ENCODE results near the gene MLPH. TPM values are rescaled to one million over a fixed set of nuclear protein-coding genes. Genes with fewer than 3 reads are reported as not detected.

The MLPH gene
- total RNA-seq, 1 donor from 2014 or later, result not detected

GRCh38 chr2:237513693-237514092 is 26.6 kb downstream of the MLPH start:
- no peaks in the 10 kb centered on the region for H3K9me3 ChIP-seq (ENCODE audit: control insufficient read depth in 3 of 3, low read length in 3 of 3)
- peaks cover 19 to 44% (median 35%) of the 10 kb centered on the region in 3 donors for H3K4me1 ChIP-seq (ENCODE audit: control insufficient read depth in 3 of 3, insufficient read depth in 3 of 3, low read length in 3 of 3)
- H3K27ac ChIP-seq (ENCODE audit: low read depth, low read length), result peak overlapping the region; percentile 60
- H3K36me3 ChIP-seq (ENCODE audit: control insufficient read depth in 3 of 3, insufficient read depth in 3 of 3, low read length in 3 of 3), result no peaks in the 10 kb centered on the region
- H3K27me3 ChIP-seq (ENCODE audit: control insufficient read depth in 3 of 3, insufficient read depth in 3 of 3, low read length in 3 of 3), result no peaks in the 10 kb centered on the region
- no peak overlapping the region for H3K4me3 ChIP-seq (ENCODE audit: low read length in 3 of 3)
- H3K9ac ChIP-seq (ENCODE audit: low read depth in 1 of 3, low read length in 3 of 3), result peak overlapping the region in 1 of 3 donors; percentile 46

- Histone ChIP-seq H3K4me3 (ENCODE audit: low read length in 3 of 3) (peak overlapping the region in 1 of 3 donors; percentile 29), H3K27ac (ENCODE audit: low read depth, low read length) (peak overlapping the region; percentile 60), H3K27me3 (ENCODE audit: control insufficient read depth in 3 of 3, insufficient read depth in 3 of 3, low read length in 3 of 3) (no peaks in the 10 kb centered on the region), H3K9ac (ENCODE audit: low read depth in 1 of 3, low read length in 3 of 3) (peak overlapping the region in 2 of 3 donors; percentile 27 to 60), H3K4me1 (ENCODE audit: control insufficient read depth in 3 of 3, insufficient read depth in 3 of 3, low read length in 3 of 3) (peaks cover 19 to 41% (median 35%) of the 10 kb centered on the region in 3 donors), H3K9me3 (ENCODE audit: control insufficient read depth in 3 of 3, low read length in 3 of 3) (no peaks in the 10 kb centered on the region), H3K36me3 (ENCODE audit: control insufficient read depth in 3 of 3, insufficient read depth in 3 of 3, low read length in 3 of 3) (no peaks in the 10 kb centered on the region)
Measured at GRCh38 chr2:237514474-237515130, 27.6 kb downstream of the MLPH start.

GRCh38 chr2:237515166-237515565 is 28.1 kb downstream of the MLPH start:
- H3K4me1 ChIP-seq (ENCODE audit: control insufficient read depth in 3 of 3, insufficient read depth in 3 of 3, low read length in 3 of 3), result peaks cover 19 to 41% (median 35%) of the 10 kb centered on the region in 3 donors
- H3K4me3 ChIP-seq (ENCODE audit: low read length in 3 of 3), result peak overlapping the region in 1 of 3 donors; percentile 29
- H3K9me3 ChIP-seq (ENCODE audit: control insufficient read depth in 3 of 3, low read length in 3 of 3), result no peaks in the 10 kb centered on the region
- H3K36me3 ChIP-seq (ENCODE audit: control insufficient read depth in 3 of 3, insufficient read depth in 3 of 3, low read length in 3 of 3), result no peaks in the 10 kb centered on the region
- H3K9ac ChIP-seq (ENCODE audit: low read depth in 1 of 3, low read length in 3 of 3), result peak overlapping the region in 1 of 3 donors; percentile 60
- no peaks in the 10 kb centered on the region for H3K27me3 ChIP-seq (ENCODE audit: control insufficient read depth in 3 of 3, insufficient read depth in 3 of 3, low read length in 3 of 3)
- peak overlapping the region; percentile 60 for H3K27ac ChIP-seq (ENCODE audit: low read depth, low read length)

GRCh38 chr2:237515621-237516275 is 28.7 kb downstream of the MLPH start:
- Histone ChIP-seq H3K9me3 (ENCODE audit: control insufficient read depth in 3 of 3, low read length in 3 of 3) (no peaks in the 10 kb centered on the region), H3K4me3 (ENCODE audit: low read length in 3 of 3) (no peak overlapping the region), H3K36me3 (ENCODE audit: control insufficient read depth in 3 of 3, insufficient read depth in 3 of 3, low read length in 3 of 3) (no peaks in the 10 kb centered on the region), H3K27me3 (ENCODE audit: control insufficient read depth in 3 of 3, insufficient read depth in 3 of 3, low read length in 3 of 3) (no peaks in the 10 kb centered on the region), H3K4me1 (ENCODE audit: control insufficient read depth in 3 of 3, insufficient read depth in 3 of 3, low read length in 3 of 3) (peaks cover 19 to 39% (median 35%) of the 10 kb centered on the region in 3 donors), H3K9ac (ENCODE audit: low read depth in 1 of 3, low read length in 3 of 3) (no peak overlapping the region), H3K27ac (ENCODE audit: low read depth, low read length) (no peak overlapping the region)

GRCh38 chr2:237517163-237517562 is 30.1 kb downstream of the MLPH start:
- Histone ChIP-seq H3K9me3 (ENCODE audit: control insufficient read depth in 3 of 3, low read length in 3 of 3) (no peaks in the 10 kb centered on the region), H3K27ac (ENCODE audit: low read depth, low read length) (no peak overlapping the region), H3K4me3 (ENCODE audit: low read length in 3 of 3) (no peak overlapping the region), H3K36me3 (ENCODE audit: control insufficient read depth in 3 of 3, insufficient read depth in 3 of 3, low read length in 3 of 3) (no peaks in the 10 kb centered on the region), H3K9ac (ENCODE audit: low read depth in 1 of 3, low read length in 3 of 3) (no peak overlapping the region), H3K27me3 (ENCODE audit: control insufficient read depth in 3 of 3, insufficient read depth in 3 of 3, low read length in 3 of 3) (no peaks in the 10 kb centered on the region), H3K4me1 (ENCODE audit: control insufficient read depth in 3 of 3, insufficient read depth in 3 of 3, low read length in 3 of 3) (peaks cover 16 to 36% (median 35%) of the 10 kb centered on the region in 3 donors)

GRCh38 chr2:237517990-237518389 is 30.9 kb downstream of the MLPH start:
- Histone ChIP-seq H3K27ac (ENCODE audit: low read depth, low read length) (no peak overlapping the region), H3K9ac (ENCODE audit: low read depth in 1 of 3, low read length in 3 of 3) (no peak overlapping the region), H3K4me3 (ENCODE audit: low read length in 3 of 3) (no peak overlapping the region), H3K27me3 (ENCODE audit: control insufficient read depth in 3 of 3, insufficient read depth in 3 of 3, low read length in 3 of 3) (no peaks in the 10 kb centered on the region), H3K4me1 (ENCODE audit: control insufficient read depth in 3 of 3, insufficient read depth in 3 of 3, low read length in 3 of 3) (peaks cover 11 to 29% (median 28%) of the 10 kb centered on the region in 3 donors), H3K9me3 (ENCODE audit: control insufficient read depth in 3 of 3, low read length in 3 of 3) (no peaks in the 10 kb centered on the region), H3K36me3 (ENCODE audit: control insufficient read depth in 3 of 3, insufficient read depth in 3 of 3, low read length in 3 of 3) (no peaks in the 10 kb centered on the region)

- no peaks in the 10 kb centered on the region for H3K36me3 ChIP-seq (ENCODE audit: control insufficient read depth in 3 of 3, insufficient read depth in 3 of 3, low read length in 3 of 3)
- no peaks in the 10 kb centered on the region for H3K27me3 ChIP-seq (ENCODE audit: control insufficient read depth in 3 of 3, insufficient read depth in 3 of 3, low read length in 3 of 3)
- H3K9me3 ChIP-seq (ENCODE audit: control insufficient read depth in 3 of 3, low read length in 3 of 3), result no peaks in the 10 kb centered on the region
- peaks cover 0 to 13% (median 12%) of the 10 kb centered on the region in 3 donors for H3K4me1 ChIP-seq (ENCODE audit: control insufficient read depth in 3 of 3, insufficient read depth in 3 of 3, low read length in 3 of 3)
- no peak overlapping the region for H3K27ac ChIP-seq (ENCODE audit: low read depth, low read length)
- no peak overlapping the region for H3K4me3 ChIP-seq (ENCODE audit: low read length in 3 of 3)
- no peak overlapping the region for H3K9ac ChIP-seq (ENCODE audit: low read depth in 1 of 3, low read length in 3 of 3)
Measured at GRCh38 chr2:237519506-237520245, 32.6 kb downstream of the MLPH start.

GRCh38 chr2:237520290-237520689 is 33.2 kb downstream of the MLPH start:
- Histone ChIP-seq H3K9me3 (ENCODE audit: control insufficient read depth in 3 of 3, low read length in 3 of 3) (no peaks in the 10 kb centered on the region), H3K4me1 (ENCODE audit: control insufficient read depth in 3 of 3, insufficient read depth in 3 of 3, low read length in 3 of 3) (peaks cover 0 to 6% (median 6%) of the 10 kb centered on the region in 3 donors), H3K4me3 (ENCODE audit: low read length in 3 of 3) (no peak overlapping the region), H3K27ac (ENCODE audit: low read depth, low read length) (no peak overlapping the region), H3K9ac (ENCODE audit: low read depth in 1 of 3, low read length in 3 of 3) (no peak overlapping the region), H3K36me3 (ENCODE audit: control insufficient read depth in 3 of 3, insufficient read depth in 3 of 3, low read length in 3 of 3) (no peaks in the 10 kb centered on the region), H3K27me3 (ENCODE audit: control insufficient read depth in 3 of 3, insufficient read depth in 3 of 3, low read length in 3 of 3) (no peaks in the 10 kb centered on the region)

- H3K27me3 ChIP-seq (ENCODE audit: control insufficient read depth in 3 of 3, insufficient read depth in 3 of 3, low read length in 3 of 3), result no peaks in the 10 kb centered on the region
- no peak overlapping the region for H3K9ac ChIP-seq (ENCODE audit: low read depth in 1 of 3, low read length in 3 of 3)
- no peak overlapping the region for H3K4me3 ChIP-seq (ENCODE audit: low read length in 3 of 3)
- H3K9me3 ChIP-seq (ENCODE audit: control insufficient read depth in 3 of 3, low read length in 3 of 3), result no peaks in the 10 kb centered on the region
- no peaks in the 10 kb centered on the region for H3K36me3 ChIP-seq (ENCODE audit: control insufficient read depth in 3 of 3, insufficient read depth in 3 of 3, low read length in 3 of 3)
- no peaks in the 10 kb centered on the region for H3K4me1 ChIP-seq (ENCODE audit: control insufficient read depth in 3 of 3, insufficient read depth in 3 of 3, low read length in 3 of 3)
- no peak overlapping the region for H3K27ac ChIP-seq (ENCODE audit: low read depth, low read length)
Measured at GRCh38 chr2:237524631-237525030, 37.6 kb downstream of the MLPH start.
